NCI-H2196 treated with DMSO at 0.1 percent for 48 hours (cell line): Measurements from ENCODE around the gene PHAF1.
A peak's percentile ranks its signal among the peaks of the same experiment; 100 is the strongest.

Experiments used
- DNase-seq: peaks from one replicate; lab custom pipeline; 2025; ENCODE audit not compliant: unreplicated experiment; lab: John Stamatoyannopoulos, UW

Gene PHAF1

GRCh38 chr16:67177743-67178699, 68.3 kb downstream of the PHAF1 start:
- peak; percentile 57 for DNase-seq

GRCh38 chr16:67179421-67180080, 69.8 kb downstream of the PHAF1 start:
- no peak for DNase-seq

- no peak for DNase-seq
Observed at GRCh38 chr16:67180166-67180565, 70.4 kb downstream of the PHAF1 start.

GRCh38 chr16:67181346-67181745, 71.6 kb downstream of the PHAF1 start:
- no peak for DNase-seq

GRCh38 chr16:67182288-67182687, 72.5 kb downstream of the PHAF1 start:
- no peak for DNase-seq

GRCh38 chr16:67183284-67183626, 73.5 kb downstream of the PHAF1 start:
- DNase-seq, result no peak

- peak; percentile 83 for DNase-seq
Observed at GRCh38 chr16:67183627-67184452, 74.1 kb downstream of the PHAF1 start, which contains the start of gene MATCAP1. MATCAP1 (minus strand) TSS chr16:67183963; CDS start chr16:67180610, 3,353 bp downstream.

- no peak for DNase-seq
Observed at GRCh38 chr16:67184453-67184994, 74.8 kb downstream of the PHAF1 start.

GRCh38 chr16:67184995-67185650, 75.4 kb downstream of the PHAF1 start:
- DNase-seq, result peak; percentile 23

- no peak for DNase-seq
Observed at GRCh38 chr16:67185651-67186134, 76.0 kb downstream of the PHAF1 start.

- no peak for DNase-seq
Observed at GRCh38 chr16:67186550-67186950, 76.8 kb downstream of the PHAF1 start.

GRCh38 chr16:67187175-67187890, 77.6 kb downstream of the PHAF1 start:
- DNase-seq, result no peak

GRCh38 chr16:67188323-67188722, 78.6 kb downstream of the PHAF1 start:
- no peak for DNase-seq

GRCh38 chr16:67188798-67189197, 79.1 kb downstream of the PHAF1 start:
- DNase-seq, result no peak

GRCh38 chr16:67190041-67190440, 80.3 kb downstream of the PHAF1 start, which contains the start of gene EXOC3L1:
EXOC3L1 (minus strand) TSS chr16:67190136; CDS start chr16:67189676, 460 bp downstream.
- DNase-seq, result no peak

GRCh38 chr16:67190448-67191399, 81.0 kb downstream of the PHAF1 start:
- DNase-seq, result no peak

- no peak for DNase-seq
Observed at GRCh38 chr16:67191411-67191994, 81.8 kb downstream of the PHAF1 start.
